GM19238 (cell line): ENCODE data around the gene FKBP15.

Experiments used
- DNase-seq: peaks from one replicate; pipeline ENCODE4 v3.0.0; 2011; ENCODE audit warnings: low spot score; ENCODE audit not compliant: insufficient read length

The FKBP15 gene

GRCh38 chr9:113231701-113232100 is 10.6 kb upstream of the FKBP15 start:
- DNase-seq = no peak

GRCh38 chr9:113228130-113228665 is 7.1 kb upstream of the FKBP15 start:
- DNase-seq = no peak

- no peak for DNase-seq
Measured at GRCh38 chr9:113227436-113227835, 6.4 kb upstream of the FKBP15 start.

GRCh38 chr9:113223963-113224362 is 2.9 kb upstream of the FKBP15 start:
- no peak for DNase-seq

- DNase-seq = no peak
Measured at GRCh38 chr9:113222482-113222841, 1.4 kb upstream of the FKBP15 start.

- no peak for DNase-seq
Measured at GRCh38 chr9:113221800-113222481, 864 bp upstream of the FKBP15 start.

- DNase-seq = no peak
Measured at GRCh38 chr9:113220467-113221002, 542 bp downstream of the FKBP15 start.

GRCh38 chr9:113219969-113220368 is 1.1 kb downstream of the FKBP15 start:
- no peak for DNase-seq

GRCh38 chr9:113219186-113219936 is 1.7 kb downstream of the FKBP15 start:
- DNase-seq = no peak

- DNase-seq = no peak
Measured at GRCh38 chr9:113216406-113216805, 4.7 kb downstream of the FKBP15 start.

- no peak for DNase-seq
Measured at GRCh38 chr9:113215132-113215531, 5.9 kb downstream of the FKBP15 start.

- DNase-seq = no peak
Measured at GRCh38 chr9:113210815-113211214, 10.3 kb downstream of the FKBP15 start.

- DNase-seq = no peak
Measured at GRCh38 chr9:113205861-113206260, 15.2 kb downstream of the FKBP15 start.

GRCh38 chr9:113205432-113205831 is 15.6 kb downstream of the FKBP15 start:
- no peak for DNase-seq

- no peak for DNase-seq
Measured at GRCh38 chr9:113199683-113200329, 21.3 kb downstream of the FKBP15 start.

- no peak for DNase-seq
Measured at GRCh38 chr9:113192455-113192854, 28.6 kb downstream of the FKBP15 start.

GRCh38 chr9:113187929-113188595 is 33.0 kb downstream of the FKBP15 start:
- DNase-seq = no peak

- DNase-seq = no peak
Measured at GRCh38 chr9:113186137-113186755, 34.8 kb downstream of the FKBP15 start.

GRCh38 chr9:113185271-113185670 is 35.8 kb downstream of the FKBP15 start:
- DNase-seq = no peak

GRCh38 chr9:113184539-113184938 is 36.5 kb downstream of the FKBP15 start:
- DNase-seq = no peak

- DNase-seq = no peak
Measured at GRCh38 chr9:113183956-113184488, 37.1 kb downstream of the FKBP15 start.
